GM12891 (cell line): ENCODE measurements around the gene ELMO1.

Experiments
- PAX5 ChIP-seq: IDR thresholded peaks from 2 replicates; pipeline ENCODE4 v1.6.1; 2011; ENCODE audit warnings: low read length, moderate library complexity, mild to moderate bottlenecking; ENCODE audit not compliant: insufficient read depth, severe bottlenecking
- POLR2A ChIP-seq: IDR thresholded peaks from 2 replicates; pipeline ENCODE4 v1.6.1; 2011; ENCODE audit warnings: low read depth, low read length, control low read depth
- POLR2AphosphoS5 ChIP-seq: IDR thresholded peaks from 2 replicates; pipeline ENCODE4 v1.6.1; 2011; ENCODE audit warnings: low read depth, low read length, control low read depth
- TAF1 ChIP-seq: IDR thresholded peaks from 2 replicates; pipeline ENCODE4 v1.6.1; 2011; ENCODE audit warnings: low read depth, low read length, control low read depth

DNA sequence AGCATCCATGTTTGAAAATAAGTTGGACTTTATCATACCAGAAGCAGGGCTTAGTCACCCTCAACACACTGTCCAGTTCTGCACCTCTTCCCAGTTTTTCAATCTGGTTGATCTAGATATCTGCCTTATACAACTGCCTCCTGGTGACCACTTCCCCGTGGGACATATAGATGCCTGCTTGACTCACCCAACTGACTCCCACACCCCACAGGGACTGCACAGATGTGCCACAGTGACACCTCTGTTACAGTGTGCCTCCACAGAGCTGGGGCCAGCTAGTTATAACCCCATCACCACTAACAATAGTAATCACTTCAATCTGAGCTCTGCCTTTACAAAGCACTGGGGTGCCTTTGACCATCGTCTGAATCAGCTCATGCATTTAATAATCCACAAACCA is 641.8 kb downstream of the ELMO1 start:
- no peak for TF ChIP-seq POLR2A
- TF ChIP-seq PAX5: no peak
- TF ChIP-seq TAF1: no peak
- no peak for TF ChIP-seq POLR2AphosphoS5
